ENCODE measurements around the gene MFSD1.

The MFSD1 gene

GRCh38 chr3:158810823-158811724 lies 9.2 kb downstream of the MFSD1 start:
- no peak for TF ChIP-seq CREB5 (CRISPR knock-in tag; IDR thresholded peaks at IDR 0.05; ENCODE audit: low read depth)
- TF ChIP-seq TSHZ2 (CRISPR knock-in tag; IDR thresholded peaks at IDR 0.05): no peak
- TF ChIP-seq ISL1 (CRISPR knock-in tag; IDR thresholded peaks at IDR 0.05): no peak
- no peak for TF ChIP-seq ESRRG (CRISPR knock-in tag; IDR thresholded peaks at IDR 0.05)
- TF ChIP-seq ZFP3 (CRISPR knock-in tag; IDR thresholded peaks at IDR 0.05): no peak
- no peak for TF ChIP-seq OSR1 (CRISPR knock-in tag; IDR thresholded peaks at IDR 0.05)
- no peak for TF ChIP-seq PATZ1 (CRISPR knock-in tag; IDR thresholded peaks at IDR 0.05; ENCODE audit: borderline replicate concordance)
- no peak for TF ChIP-seq BACH2 (CRISPR knock-in tag; IDR thresholded peaks at IDR 0.05; ENCODE audit: borderline replicate concordance)
- no peak for TF ChIP-seq TOX (CRISPR knock-in tag; IDR thresholded peaks at IDR 0.05; ENCODE audit: borderline replicate concordance)
- no peak for TF ChIP-seq GLIS3 (CRISPR knock-in tag; IDR thresholded peaks at IDR 0.05)
- no peak for ATAC-seq

- ATAC-seq: no peak
- TF ChIP-seq CSDC2 (CRISPR knock-in tag; IDR thresholded peaks at IDR 0.05): no peak
- no peak for TF ChIP-seq POU6F1 (CRISPR knock-in tag; IDR thresholded peaks at IDR 0.05; ENCODE audit: borderline replicate concordance, low read depth)
- no peak for TF ChIP-seq OSR1 (CRISPR knock-in tag; IDR thresholded peaks at IDR 0.05)
- TF ChIP-seq ZFP3 (CRISPR knock-in tag; IDR thresholded peaks at IDR 0.05): no peak
- no peak for TF ChIP-seq BACH2 (CRISPR knock-in tag; IDR thresholded peaks at IDR 0.05; ENCODE audit: borderline replicate concordance)
- no peak for TF ChIP-seq ISL1 (CRISPR knock-in tag; IDR thresholded peaks at IDR 0.05)
Observed at GRCh38 chr3:158819282-158819681, 17.4 kb downstream of the MFSD1 start.

GRCh38 chr3:158820521-158820920 lies 18.7 kb downstream of the MFSD1 start:
- TF ChIP-seq ISL1 (CRISPR knock-in tag; IDR thresholded peaks at IDR 0.05) (no peak), TOX (CRISPR knock-in tag; IDR thresholded peaks at IDR 0.05; ENCODE audit: borderline replicate concordance) (no peak), ZNF8 (CRISPR knock-in tag; IDR thresholded peaks at IDR 0.05) (no peak), BACH2 (CRISPR knock-in tag; IDR thresholded peaks at IDR 0.05; ENCODE audit: borderline replicate concordance) (no peak), SNAI2 (CRISPR knock-in tag; IDR thresholded peaks at IDR 0.05) (no peak), ZC3H10 (CRISPR knock-in tag; IDR thresholded peaks at IDR 0.05) (no peak), ZNF565 (CRISPR knock-in tag; conservative IDR thresholded peaks at IDR 0.05; ENCODE audit: low read depth) (no peak), CREB5 (CRISPR knock-in tag; IDR thresholded peaks at IDR 0.05; ENCODE audit: low read depth) (no peak), TSHZ2 (CRISPR knock-in tag; IDR thresholded peaks at IDR 0.05) (no peak), CSDC2 (CRISPR knock-in tag; IDR thresholded peaks at IDR 0.05) (no peak), ZFP30 (CRISPR knock-in tag; IDR thresholded peaks at IDR 0.05) (no peak), PPARA (CRISPR knock-in tag; IDR thresholded peaks at IDR 0.05; ENCODE audit: borderline replicate concordance) (no peak), PATZ1 (CRISPR knock-in tag; IDR thresholded peaks at IDR 0.05; ENCODE audit: borderline replicate concordance) (no peak), ESRRG (CRISPR knock-in tag; IDR thresholded peaks at IDR 0.05) (no peak), POU6F1 (CRISPR knock-in tag; IDR thresholded peaks at IDR 0.05; ENCODE audit: borderline replicate concordance, low read depth) (no peak), ARNTL (CRISPR knock-in tag; IDR thresholded peaks at IDR 0.05; ENCODE audit: borderline replicate concordance, low read depth) (no peak)
- no peak for ATAC-seq
